NB4 (cell line): ENCODE measurements around the gene ZNF496.

Experiments used
- DNase-seq: peaks from one replicate; pipeline ENCODE4 v3.0.0; 2010; ENCODE audit warnings: low read depth
- H3K4me3 ChIP-seq: one replicate; pipeline ENCODE4 v1.5.1; 2011; ENCODE audit warnings: mild to moderate bottlenecking, low read depth, low read length, moderate library complexity
- MAX ChIP-seq: IDR thresholded peaks from 2 replicates; pipeline ENCODE4 v1.6.1; 2011; ENCODE audit warnings: low read depth, low read length
- MYC ChIP-seq: IDR thresholded peaks from 2 replicates; pipeline ENCODE4 v1.6.1; 2011; ENCODE audit warnings: low read depth, low read length
- POLR2A ChIP-seq: IDR thresholded peaks from 2 replicates; pipeline ENCODE4 v1.6.1; 2011; ENCODE audit warnings: mild to moderate bottlenecking; ENCODE audit not compliant: insufficient read length; ENCODE audit errors: extremely low read depth

ZNF496 gene

GRCh38 chr1:247247568-247247967, 84.1 kb downstream of the ZNF496 start:
- DNase-seq = no peak
- TF ChIP-seq MAX (no peak), MYC (no peak), POLR2A (no peak)
- no peak overlapping the region for H3K4me3 ChIP-seq
